Measurements from ENCODE around the gene NRIP2. TPM values are rescaled to one million over a fixed set of nuclear protein-coding genes. Genes with fewer than 3 reads are reported as not detected.

The NRIP2 gene
- total and polyA plus RNA-seq, 2 donors (not counting 3 experiments of a cell fraction or from before 2014, with no cell fraction given): not detected

DNA sequence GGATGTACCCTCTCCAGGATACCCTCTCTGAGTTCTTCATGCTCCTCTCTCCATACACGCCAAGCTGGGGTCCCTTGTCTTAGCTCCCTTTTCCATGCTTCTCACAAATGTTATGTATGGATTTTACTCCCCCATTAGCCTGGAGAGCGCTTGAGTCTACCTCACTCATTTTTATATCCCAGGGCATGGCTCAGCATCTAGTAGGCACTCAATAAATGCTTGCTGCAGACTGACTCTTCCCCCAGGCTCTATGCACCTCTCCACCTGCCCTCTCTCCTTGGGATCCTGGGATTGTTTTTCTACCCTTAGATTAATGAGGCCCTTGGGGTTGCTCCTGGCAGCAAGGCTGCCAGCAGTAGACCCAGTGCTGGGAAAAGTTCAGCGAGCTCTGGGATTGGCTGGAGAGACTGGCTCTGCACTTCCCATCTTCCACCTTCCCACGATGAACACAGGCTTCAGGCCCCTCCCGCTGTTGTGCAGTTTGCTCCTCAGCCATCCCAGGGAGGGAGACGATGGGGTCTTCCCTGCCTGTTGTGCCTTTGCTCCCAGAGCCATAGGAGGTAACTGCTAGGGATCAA, 2.2 kb downstream of the NRIP2 start:
- Histone ChIP-seq H3K4me2 (ENCODE audit: insufficient read depth, low read length) (no peak overlapping the region), H2AFZ (ENCODE audit: low read depth, low read length) (no peak overlapping the region), H3K36me3 (ENCODE audit: control insufficient read depth in 2 of 2, extremely low read depth in 1 of 2, insufficient read depth in 2 of 2, low read length in 2 of 2) (peaks cover 0 to 5% of the 10 kb centered on the region in 2 experiments), H4K20me1 (replicated peaks; ENCODE audit: control insufficient read depth, extremely low read depth, insufficient read depth, low read length) (no peaks in the 10 kb centered on the region), H3K9ac (replicated peaks; ENCODE audit: extremely low read depth, insufficient read depth, low read length) (no peak overlapping the region), H3K79me2 (ENCODE audit: control insufficient read depth, insufficient read depth, low read length) (no peaks in the 10 kb centered on the region), H3K27me3 (ENCODE audit: control insufficient read depth in 2 of 2, insufficient read depth in 2 of 2, low read length in 2 of 2) (peaks cover 0 to 4% of the 10 kb centered on the region in 2 experiments), H3K4me1 (ENCODE audit: control insufficient read depth, extremely low read depth, insufficient read depth, low read length) (no peaks in the 10 kb centered on the region), H3K9me3 (replicated peaks; ENCODE audit: control insufficient read depth, insufficient read depth, low read length) (no peaks in the 10 kb centered on the region), H3K27ac (ENCODE audit: insufficient read depth, low read depth, low read length) (no peak overlapping the region), H3K4me3 (replicated peaks in 1 of 3; ENCODE audit: insufficient read depth in 1 of 3, low read depth in 1 of 3, low read length in 3 of 3) (no peak overlapping the region), H3K9me1 (replicated peaks; ENCODE audit: control insufficient read depth, extremely low read depth, insufficient read depth, low read length) (no peaks in the 10 kb centered on the region)
- dilution Hi-C loops (cut with MboI; ENCODE audit: extremely low pct_ligation_motif_present, low sequenced_read_pairs) (no loop called here), intact Hi-C loops (cut with micrococcal nuclease) (no loop called here)
- ChIA-PET CTCF (interaction anchor here (0.9 to 2.1 kb wide), 3 partner anchors 13 to 21 kb away, joined by 3 to 9 read pairs (median 5); no protein-coding TSS in a partner anchor), POLR2A (no interaction called here)
- DNase-seq (ENCODE audit: low read depth, low spot score): no peak
- BruUV-seq (replicated peaks): no TSS peak
- TF ChIP-seq FOS (IDR thresholded peaks at IDR 0.05; ENCODE audit: borderline replicate concordance, insufficient read depth, low read length) (no peak), CTCF (IDR thresholded peaks at IDR 0.05; ENCODE audit: extremely low read depth in 1 of 2, insufficient read depth in 1 of 2, low read depth in 1 of 2, low read length in 2 of 2) (no peak), MAX (IDR thresholded peaks at IDR 0.05; ENCODE audit: insufficient read depth, insufficient read length) (no peak), JUN (IDR thresholded peaks at IDR 0.05; ENCODE audit: borderline replicate concordance, insufficient read depth, insufficient read length, low read depth) (no peak), GATA2 (IDR thresholded peaks at IDR 0.05; ENCODE audit: insufficient read depth, insufficient read length, low read depth, low read length) (no peak), EZH2 (IDR thresholded peaks at IDR 0.05; ENCODE audit: borderline replicate concordance, low read depth, low read length, severe bottlenecking) (no peak), POLR2AphosphoS5 (IDR thresholded peaks at IDR 0.05; ENCODE audit: insufficient read depth, low read depth, low read length) (no peak), MYC (IDR thresholded peaks at IDR 0.05; ENCODE audit: low read depth, low read length) (no peak), POLR2A (IDR thresholded peaks at IDR 0.05; ENCODE audit: low read depth, low read length) (no peak)
- no peak for FAIRE-seq

Data from endothelial cell of umbilical vein (primary cell).